LNCAP (cell line): ENCODE data around the gene ST6GALNAC3.

Experiments used
- CTCF ChIP-seq: fragments of 450-650 bp; IDR thresholded peaks from 2 replicates; pipeline ENCODE4 v1.5.1; 2017; ENCODE audit warnings: mild to moderate bottlenecking

ST6GALNAC3 gene

GRCh38 chr1:76262601-76263000 is 188.1 kb downstream of the ST6GALNAC3 start:
- no peak for TF ChIP-seq CTCF

GRCh38 chr1:76264642-76265041 is 190.1 kb downstream of the ST6GALNAC3 start:
- TF ChIP-seq CTCF: no peak

GRCh38 chr1:76266762-76267161 is 192.2 kb downstream of the ST6GALNAC3 start:
- TF ChIP-seq CTCF: no peak

GRCh38 chr1:76267631-76268030 is 193.1 kb downstream of the ST6GALNAC3 start:
- no peak for TF ChIP-seq CTCF

- TF ChIP-seq CTCF: no peak
These were observed 193.8 kb downstream of the ST6GALNAC3 start for GRCh38 chr1:76268341-76268740.

GRCh38 chr1:76269155-76269554 is 194.6 kb downstream of the ST6GALNAC3 start:
- TF ChIP-seq CTCF: no peak

- TF ChIP-seq CTCF: no peak
These were observed 199.8 kb downstream of the ST6GALNAC3 start for GRCh38 chr1:76274302-76274701.

- TF ChIP-seq CTCF: no peak
These were observed 200.2 kb downstream of the ST6GALNAC3 start for GRCh38 chr1:76274718-76275117.
